H1 (cell line): ENCODE results near the gene JMJD1C.

ENCODE experiments used
- ATF3 ChIP-seq: IDR thresholded peaks from 2 replicates; pipeline ENCODE4 v1.6.1; 2011; ENCODE audit warnings: low read depth, mild to moderate bottlenecking, low read length; ENCODE audit not compliant: insufficient read depth
- BACH1 ChIP-seq: IDR thresholded peaks from 2 replicates; pipeline ENCODE4 v1.6.1; 2012; ENCODE audit warnings: low read length, improper control_type of control experiment
- CBX8 ChIP-seq: fragments of 300-800, 300-1000 bp; sonication (generic); IDR thresholded peaks from 2 replicates; pipeline ENCODE4 v1.7.1; 2016; ENCODE audit warnings: low read depth, low read length, borderline replicate concordance
- CHD2 ChIP-seq: IDR thresholded peaks from 2 replicates; pipeline ENCODE4 v1.6.1; 2012; ENCODE audit warnings: low read length, improper control_type of control experiment
- EP300 ChIP-seq, 2 experiments: IDR thresholded peaks; 1 replicate in 1 of 2; 2 replicates in 1 of 2; pipeline ENCODE4 v1.6.1; 2011 to 2012; ENCODE audit warnings: low read depth in 2 of 2, low read length in 2 of 2, mild to moderate bottlenecking in 2 of 2, borderline replicate concordance in 1 of 2, inconsistent platforms in 1 of 2, moderate library complexity in 1 of 2
- JUN ChIP-seq: IDR thresholded peaks from 2 replicates; pipeline ENCODE4 v1.6.1; 2011; ENCODE audit warnings: low read depth, mild to moderate bottlenecking, improper control_type of control experiment, low read length
- JUND ChIP-seq: IDR thresholded peaks from 2 replicates; pipeline ENCODE4 v1.6.1; 2011; ENCODE audit warnings: mild to moderate bottlenecking, improper control_type of control experiment, low read length
- POLR2A ChIP-seq, 2 experiments: IDR thresholded peaks; 1 replicate in 1 of 2; 2 replicates in 1 of 2; pipeline ENCODE4 v1.6.1; 2011; ENCODE audit warnings: low read depth in 2 of 2, low read length in 2 of 2, mild to moderate bottlenecking in 2 of 2; ENCODE audit errors: control extremely low read depth in 1 of 2
- POLR2AphosphoS5 ChIP-seq: IDR thresholded peaks from 2 replicates; pipeline ENCODE4 v1.6.1; 2011; ENCODE audit warnings: low read depth, low read length
- SRF ChIP-seq: IDR thresholded peaks from 2 replicates; pipeline ENCODE4 v1.6.1; 2011; ENCODE audit warnings: mild to moderate bottlenecking, low read depth, low read length, moderate library complexity
- USF2 ChIP-seq: IDR thresholded peaks from 2 replicates; pipeline ENCODE4 v1.6.1; 2011; ENCODE audit warnings: low read length, improper control_type of control experiment
- TF ChIP-seq, protein P1 (sequence below), 3 experiments: IDR thresholded peaks; 1 replicate in 2 of 3; 2 replicates in 1 of 3; pipeline versions ENCODE4 v1.5.1 to v1.6.1; 2011; ENCODE audit warnings: low read length in 3 of 3, mild to moderate bottlenecking in 3 of 3, inconsistent platforms in 2 of 3, low read depth in 1 of 3, moderate library complexity in 1 of 3; ENCODE audit not compliant: insufficient read depth in 1 of 3; ENCODE audit errors: control extremely low read depth in 1 of 3
- TF ChIP-seq, protein P2 (sequence below): IDR thresholded peaks from 2 replicates; pipeline ENCODE4 v1.6.1; 2012; ENCODE audit warnings: inconsistent platforms

DNA sequence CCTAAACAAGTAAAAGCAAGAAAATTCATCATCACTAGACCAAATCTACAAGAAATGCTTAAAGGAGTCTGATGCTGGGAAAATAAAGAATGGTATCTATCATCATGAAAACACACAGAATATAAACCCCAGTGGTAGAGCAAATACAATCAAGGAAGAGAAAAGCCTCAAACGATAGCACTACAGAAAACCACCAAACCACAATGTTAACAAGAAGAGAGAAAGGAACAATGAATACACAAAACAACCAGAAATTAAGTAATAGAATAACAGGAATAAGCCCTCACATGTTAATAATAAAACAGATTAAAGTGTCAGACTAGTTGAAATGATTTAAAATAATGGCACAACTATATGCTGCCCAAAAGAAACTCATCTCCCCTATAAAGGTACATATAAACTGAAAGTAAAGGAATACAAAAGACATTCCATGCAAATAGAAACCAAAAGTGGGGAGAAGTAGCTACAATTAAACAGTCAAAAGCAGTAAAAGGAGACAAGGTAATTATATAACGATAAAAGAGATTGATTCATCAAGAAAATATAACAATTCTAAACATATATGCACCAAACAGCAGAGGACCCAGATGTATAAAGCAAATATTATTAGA, 77.3 kb downstream of the JMJD1C start:
- TF ChIP-seq, protein P1, sequence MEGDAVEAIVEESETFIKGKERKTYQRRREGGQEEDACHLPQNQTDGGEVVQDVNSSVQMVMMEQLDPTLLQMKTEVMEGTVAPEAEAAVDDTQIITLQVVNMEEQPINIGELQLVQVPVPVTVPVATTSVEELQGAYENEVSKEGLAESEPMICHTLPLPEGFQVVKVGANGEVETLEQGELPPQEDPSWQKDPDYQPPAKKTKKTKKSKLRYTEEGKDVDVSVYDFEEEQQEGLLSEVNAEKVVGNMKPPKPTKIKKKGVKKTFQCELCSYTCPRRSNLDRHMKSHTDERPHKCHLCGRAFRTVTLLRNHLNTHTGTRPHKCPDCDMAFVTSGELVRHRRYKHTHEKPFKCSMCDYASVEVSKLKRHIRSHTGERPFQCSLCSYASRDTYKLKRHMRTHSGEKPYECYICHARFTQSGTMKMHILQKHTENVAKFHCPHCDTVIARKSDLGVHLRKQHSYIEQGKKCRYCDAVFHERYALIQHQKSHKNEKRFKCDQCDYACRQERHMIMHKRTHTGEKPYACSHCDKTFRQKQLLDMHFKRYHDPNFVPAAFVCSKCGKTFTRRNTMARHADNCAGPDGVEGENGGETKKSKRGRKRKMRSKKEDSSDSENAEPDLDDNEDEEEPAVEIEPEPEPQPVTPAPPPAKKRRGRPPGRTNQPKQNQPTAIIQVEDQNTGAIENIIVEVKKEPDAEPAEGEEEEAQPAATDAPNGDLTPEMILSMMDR (IDR thresholded peaks at IDR 0.05; ENCODE audit: control extremely low read depth in 1 of 3, insufficient read depth in 1 of 3, low read depth in 1 of 3, low read length in 3 of 3) = no peak
- TF ChIP-seq SRF = no peak
- no peak for TF ChIP-seq POLR2A (IDR thresholded peaks at IDR 0.05; ENCODE audit: control extremely low read depth in 1 of 2, low read depth in 2 of 2, low read length in 2 of 2)
- no peak for TF ChIP-seq JUN
- no peak for TF ChIP-seq EP300 (IDR thresholded peaks at IDR 0.05; ENCODE audit: borderline replicate concordance in 1 of 2, low read depth in 2 of 2, low read length in 2 of 2)
- TF ChIP-seq ATF3 = no peak
- no peak for TF ChIP-seq USF2
- no peak for TF ChIP-seq JUND
- TF ChIP-seq CHD2 = no peak
- TF ChIP-seq, protein P2, sequence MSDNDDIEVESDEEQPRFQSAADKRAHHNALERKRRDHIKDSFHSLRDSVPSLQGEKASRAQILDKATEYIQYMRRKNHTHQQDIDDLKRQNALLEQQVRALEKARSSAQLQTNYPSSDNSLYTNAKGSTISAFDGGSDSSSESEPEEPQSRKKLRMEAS = no peak
- no peak for TF ChIP-seq CBX8
- no peak for TF ChIP-seq POLR2AphosphoS5
- TF ChIP-seq BACH1 = no peak
